T follicular helper cell (primary cell): ENCODE measurements around the gene YTHDF1.
A peak's percentile ranks its signal among the peaks of the same experiment; 100 is the strongest.

Source experiments
- DNase-seq: peaks from one replicate; pipeline ENCODE4 v3.0.0-alpha.2; 2020; ENCODE audit warnings: low read depth

Gene YTHDF1

GRCh38 chr20:63185215-63185796 lies 30.6 kb downstream of the YTHDF1 start:
- DNase-seq, result no peak

- DNase-seq, result peak; percentile 18
Measured at GRCh38 chr20:63183422-63184146, 32.3 kb downstream of the YTHDF1 start.

GRCh38 chr20:63182946-63183415 lies 33.0 kb downstream of the YTHDF1 start:
- no peak for DNase-seq

GRCh38 chr20:63182425-63182824 lies 33.5 kb downstream of the YTHDF1 start:
- no peak for DNase-seq

GRCh38 chr20:63181226-63181625 lies 34.7 kb downstream of the YTHDF1 start:
- DNase-seq, result no peak

GRCh38 chr20:63180569-63181185 lies 35.3 kb downstream of the YTHDF1 start:
- no peak for DNase-seq

- no peak for DNase-seq
Measured at GRCh38 chr20:63179687-63180568, 36.0 kb downstream of the YTHDF1 start.

- DNase-seq, result peak; percentile 51
Measured at GRCh38 chr20:63178889-63179686, 36.8 kb downstream of the YTHDF1 start.

- DNase-seq, result no peak
Measured at GRCh38 chr20:63178446-63178820, 37.5 kb downstream of the YTHDF1 start.

GRCh38 chr20:63177785-63178445 lies 38.0 kb downstream of the YTHDF1 start:
- DNase-seq, result no peak

GRCh38 chr20:63177134-63177784 lies 38.7 kb downstream of the YTHDF1 start:
- DNase-seq, result no peak

GRCh38 chr20:63176427-63177133 lies 39.4 kb downstream of the YTHDF1 start:
- DNase-seq, result no peak

GRCh38 chr20:63176034-63176426 lies 39.9 kb downstream of the YTHDF1 start:
- DNase-seq, result no peak

- no peak for DNase-seq
Measured at GRCh38 chr20:63175038-63175895, 40.7 kb downstream of the YTHDF1 start.

GRCh38 chr20:63174309-63175037 lies 41.5 kb downstream of the YTHDF1 start:
- DNase-seq, result no peak

- no peak for DNase-seq
Measured at GRCh38 chr20:63173552-63174191, 42.3 kb downstream of the YTHDF1 start.

- DNase-seq, result no peak
Measured at GRCh38 chr20:63172726-63173125, 43.2 kb downstream of the YTHDF1 start.
